CD14-positive monocyte (primary cell): ENCODE data around the gene SNX19. TPM values are rescaled to one million over a fixed set of nuclear protein-coding genes. Genes with fewer than 3 reads are reported as not detected.

Experiments used
- DNase-seq, 3 donors: peaks; one replicate each; pipeline ENCODE4 v3.0.0-alpha.2; 2011 to 2022
- H2AFZ ChIP-seq: 2 replicates; pipeline ENCODE4 v1.6.0; 2012; ENCODE audit warnings: mild to moderate bottlenecking, low read depth, low read length, inconsistent platforms; ENCODE audit not compliant: insufficient read depth, poor library complexity, severe bottlenecking
- H3K27ac ChIP-seq, 2 donors: 1 replicate in 1 of 2; 2 replicates in 1 of 2; pipeline ENCODE4 v1.5.1; 2012 to 2013; ENCODE audit warnings: low read length in 2 of 2, control low read depth in 1 of 2, inconsistent platforms in 1 of 2, low read depth in 1 of 2, mild to moderate bottlenecking in 1 of 2
- H3K27me3 ChIP-seq, 2 donors: one replicate each; pipeline versions ENCODE4 v1.6.0 to v1.6.1; 2011 to 2013; ENCODE audit warnings: low read length in 2 of 2; ENCODE audit not compliant: control insufficient read depth in 2 of 2, insufficient read depth in 2 of 2
- H3K36me3 ChIP-seq, 2 donors: replicated peaks in 1 of 2; 1 replicate in 1 of 2; 2 replicates in 1 of 2; pipeline versions ENCODE4 v1.5.1 to v1.6.1; 2012 to 2013; ENCODE audit warnings: low read length in 2 of 2, control low read depth in 1 of 2, inconsistent platforms in 1 of 2, mild to moderate bottlenecking in 1 of 2; ENCODE audit not compliant: insufficient read depth in 2 of 2, control insufficient read depth in 1 of 2
- H3K4me1 ChIP-seq, 2 donors: 1 replicate in 1 of 2; 2 replicates in 1 of 2; pipeline versions ENCODE4 v1.5.1 to v1.6.1; 2012 to 2013; ENCODE audit warnings: low read length in 2 of 2, control low read depth in 1 of 2, inconsistent platforms in 1 of 2, mild to moderate bottlenecking in 1 of 2, moderate library complexity in 1 of 2; ENCODE audit not compliant: insufficient read depth in 2 of 2, control insufficient read depth in 1 of 2
- H3K4me2 ChIP-seq: replicated peaks from 2 replicates; pipeline ENCODE3; 2012; ENCODE audit warnings: low read length, moderate library complexity, mild to moderate bottlenecking; ENCODE audit not compliant: poor library complexity, severe bottlenecking; ENCODE audit errors: extremely low read depth
- H3K4me3 ChIP-seq, 3 experiments: fragments of 200-600 bp in 1 of 3; sonication (generic) in 1 of 3; replicated peaks in 1 of 3; 1 replicate in 2 of 3; 2 replicates in 1 of 3; pipeline ENCODE4 v1.5.1; 2011 to 2013; ENCODE audit warnings: low read length in 3 of 3, mild to moderate bottlenecking in 3 of 3, control low read depth in 2 of 3, low read depth in 2 of 3, inconsistent platforms in 1 of 3, moderate library complexity in 1 of 3
- H3K79me2 ChIP-seq: 2 replicates; pipeline ENCODE4 v1.6.0; 2012; ENCODE audit warnings: mild to moderate bottlenecking, control low read depth, inconsistent platforms, low read length, moderate library complexity; ENCODE audit not compliant: insufficient read depth
- H3K9ac ChIP-seq: 2 replicates; pipeline ENCODE4 v1.6.0; 2017; ENCODE audit warnings: low read length, mild to moderate bottlenecking; ENCODE audit not compliant: insufficient read depth, poor library complexity, severe bottlenecking
- H3K9me3 ChIP-seq, 2 donors: replicated peaks in 1 of 2; 1 replicate in 1 of 2; 2 replicates in 1 of 2; pipeline versions ENCODE4 v1.5.1 to v1.6.1; 2012 to 2013; ENCODE audit warnings: low read length in 2 of 2, control low read depth in 1 of 2; ENCODE audit not compliant: control insufficient read depth in 1 of 2, insufficient read depth in 1 of 2
- H4K20me1 ChIP-seq: 2 replicates; pipeline ENCODE4 v1.6.0; 2012; ENCODE audit warnings: mild to moderate bottlenecking, low read length, control low read depth, moderate library complexity; ENCODE audit not compliant: insufficient read depth
- H3K27ac Mint-ChIP-seq, 7 donors: one replicate each; pipeline ENCODE4 v1.8.0; 2020; ENCODE audit warnings: mild to moderate bottlenecking in 7 of 7, mixed read lengths in 7 of 7, moderate library complexity in 6 of 7, inconsistent platforms in 2 of 7
- H3K27me3 Mint-ChIP-seq, 3 donors: one replicate each; pipeline ENCODE4 v1.8.0; 2021 to 2022; ENCODE audit warnings: low read depth in 3 of 3, mild to moderate bottlenecking in 3 of 3, mixed read lengths in 3 of 3, moderate library complexity in 3 of 3, inconsistent platforms in 1 of 3
- H3K36me3 Mint-ChIP-seq, 2 donors: one replicate each; pipeline ENCODE4 v1.8.0; 2020; ENCODE audit warnings: mixed read lengths in 2 of 2, inconsistent platforms in 1 of 2, mild to moderate bottlenecking in 1 of 2
- H3K4me1 Mint-ChIP-seq: one replicate; pipeline ENCODE4 v1.8.0; 2020; ENCODE audit warnings: mild to moderate bottlenecking, mixed read lengths
- H3K4me3 Mint-ChIP-seq, 2 donors: one replicate each; pipeline ENCODE4 v1.8.0; 2020; ENCODE audit warnings: mild to moderate bottlenecking in 2 of 2, mixed read lengths in 2 of 2, moderate library complexity in 1 of 2
- H3K9me3 Mint-ChIP-seq, 7 donors: one replicate each; pipeline ENCODE4 v1.8.0; 2020 to 2022; ENCODE audit warnings: mixed read lengths in 7 of 7, mild to moderate bottlenecking in 6 of 7, moderate library complexity in 6 of 7, inconsistent platforms in 2 of 7
- WGBS: methylation state at CpG from one replicate; pipeline ENCODE4 v1.1.5; 2013; ENCODE audit warnings: missing lambda C conversion rate; ENCODE audit not compliant: insufficient coverage; 5-methylcytosine and 5-hydroxymethylcytosine counted together
- intact Hi-C, 2 donors: fragments of 100-400 bp; cut with micrococcal nuclease; formaldehyde crosslinking; loops; one replicate each; pipeline versions ENCODE4 v1.15.0 to v1.15.1; 2023
- polyA plus RNA-seq, 3 donors: library from polyadenylated mRNA; depleted of rRNA in 1 of 3; unstranded in 2 of 3; stranded (reverse) in 1 of 3; fragments of 300-500 nt in 2 of 3; fragments of >200 nt in 1 of 3; fragmentation: Illumina TruSeq in 2 of 3; gene quantifications; 1 replicate in 2 of 3; 2 replicates in 1 of 3; pipeline ENCODE4 v1.2.3, GENCODE V29; 2012 to 2021
- TF ChIP-seq, protein P1 (sequence below): fragments of 200-600 bp; IDR thresholded peaks from one replicate; pipeline ENCODE4 v1.8.0; 2022; ENCODE audit warnings: antibody characterized with exemption, mild to moderate bottlenecking

SNX19 gene
- polyA plus RNA-seq, 3 donors = 13.6 to 23.3 (median 17.6) TPM

DNA sequence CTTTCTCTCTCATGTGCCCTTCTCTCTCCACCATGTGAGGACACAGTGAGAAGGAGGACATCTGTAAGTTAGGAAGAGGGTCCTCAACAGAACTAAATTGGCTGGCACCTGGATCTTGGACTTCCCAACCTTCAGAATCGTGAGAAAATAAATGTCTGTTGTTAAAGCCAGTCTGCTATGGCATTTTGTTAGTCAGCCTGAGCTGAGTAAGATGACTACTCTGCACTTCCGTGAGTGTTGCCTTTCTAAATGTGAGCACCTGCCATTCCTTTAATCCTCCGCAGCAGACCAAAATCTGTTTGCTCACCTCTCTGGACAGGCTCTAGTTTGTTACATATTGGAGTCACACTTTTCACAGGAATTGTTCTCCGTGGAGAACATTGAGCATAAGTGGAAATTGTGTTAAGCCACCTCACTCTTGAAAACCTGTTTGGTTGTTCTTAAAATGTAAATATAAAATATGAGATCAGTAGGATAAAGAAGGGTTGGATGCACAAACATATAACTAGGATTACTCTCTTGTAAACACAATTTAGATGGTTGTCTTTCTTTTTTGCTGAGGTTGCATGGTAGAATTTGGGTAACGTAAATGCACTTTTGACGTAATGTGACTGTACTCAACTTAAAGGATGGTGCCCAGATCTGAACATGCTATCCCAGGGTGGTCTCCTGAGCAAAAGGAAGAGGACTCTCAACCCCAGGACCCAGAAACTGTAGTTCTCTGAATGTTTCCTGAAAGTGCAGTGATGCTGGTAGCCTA lies 65.9 kb downstream of the SNX19 start:
- H3K4me2 ChIP-seq = no peak overlapping the region
- peaks cover 2 to 11% (median 8%) of the 10 kb centered on the region in 3 donors for H3K27me3 Mint-ChIP-seq
- H3K27me3 ChIP-seq = no peaks in the 10 kb centered on the region
- H4K20me1 ChIP-seq = no peaks in the 10 kb centered on the region
- no peaks in the 10 kb centered on the region for H3K36me3 ChIP-seq
- no peak overlapping the region for H3K4me3 ChIP-seq
- no peaks in the 10 kb centered on the region for H3K9me3 ChIP-seq
- H3K27ac ChIP-seq = no peak overlapping the region
- no peak overlapping the region for H3K27ac Mint-ChIP-seq
- DNase-seq = no peak
- no peaks in the 10 kb centered on the region for H3K4me1 ChIP-seq
- TF ChIP-seq, protein P1, sequence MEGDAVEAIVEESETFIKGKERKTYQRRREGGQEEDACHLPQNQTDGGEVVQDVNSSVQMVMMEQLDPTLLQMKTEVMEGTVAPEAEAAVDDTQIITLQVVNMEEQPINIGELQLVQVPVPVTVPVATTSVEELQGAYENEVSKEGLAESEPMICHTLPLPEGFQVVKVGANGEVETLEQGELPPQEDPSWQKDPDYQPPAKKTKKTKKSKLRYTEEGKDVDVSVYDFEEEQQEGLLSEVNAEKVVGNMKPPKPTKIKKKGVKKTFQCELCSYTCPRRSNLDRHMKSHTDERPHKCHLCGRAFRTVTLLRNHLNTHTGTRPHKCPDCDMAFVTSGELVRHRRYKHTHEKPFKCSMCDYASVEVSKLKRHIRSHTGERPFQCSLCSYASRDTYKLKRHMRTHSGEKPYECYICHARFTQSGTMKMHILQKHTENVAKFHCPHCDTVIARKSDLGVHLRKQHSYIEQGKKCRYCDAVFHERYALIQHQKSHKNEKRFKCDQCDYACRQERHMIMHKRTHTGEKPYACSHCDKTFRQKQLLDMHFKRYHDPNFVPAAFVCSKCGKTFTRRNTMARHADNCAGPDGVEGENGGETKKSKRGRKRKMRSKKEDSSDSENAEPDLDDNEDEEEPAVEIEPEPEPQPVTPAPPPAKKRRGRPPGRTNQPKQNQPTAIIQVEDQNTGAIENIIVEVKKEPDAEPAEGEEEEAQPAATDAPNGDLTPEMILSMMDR = no peak
- no peaks in the 10 kb centered on the region for H3K79me2 ChIP-seq
- H3K9ac ChIP-seq = no peak overlapping the region
- 94% methylated on average over 3 of the region's 6 CpGs for WGBS
- no peaks in the 10 kb centered on the region for H3K36me3 Mint-ChIP-seq
- H3K4me3 Mint-ChIP-seq = no peak overlapping the region
- H3K9me3 Mint-ChIP-seq = no peaks in the 10 kb centered on the region
- H2AFZ ChIP-seq = no peak overlapping the region
- no peaks in the 10 kb centered on the region for H3K4me1 Mint-ChIP-seq
- intact Hi-C loops = no loop called here

DNA sequence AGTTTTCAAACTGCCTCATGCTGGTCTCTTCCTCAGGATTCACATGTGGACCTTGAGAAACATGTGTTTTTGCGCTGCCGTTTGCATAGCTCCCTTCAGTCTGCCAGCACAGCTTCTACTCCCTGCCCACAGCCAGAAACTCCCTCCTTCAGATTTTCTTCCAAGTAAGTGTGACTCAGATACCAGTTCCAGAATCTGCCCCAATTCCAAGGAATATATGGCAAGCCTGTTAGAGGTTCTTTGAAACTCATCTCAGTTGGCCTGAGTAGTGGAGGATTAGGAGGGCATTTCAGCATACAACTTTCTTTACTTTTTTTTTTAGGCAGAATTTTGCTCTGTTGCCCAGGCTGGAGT lies 67.1 kb downstream of the SNX19 start:
- H3K4me3 ChIP-seq = no peak overlapping the region
- H3K4me1 ChIP-seq = no peaks in the 10 kb centered on the region
- H3K4me1 Mint-ChIP-seq = no peaks in the 10 kb centered on the region
- no peaks in the 10 kb centered on the region for H3K79me2 ChIP-seq
- H3K27ac ChIP-seq = no peak overlapping the region
- H3K4me3 Mint-ChIP-seq = no peak overlapping the region
- H4K20me1 ChIP-seq = no peaks in the 10 kb centered on the region
- H3K36me3 ChIP-seq = no peaks in the 10 kb centered on the region
- DNase-seq = no peak
- H3K27me3 ChIP-seq = no peaks in the 10 kb centered on the region
- no peaks in the 10 kb centered on the region for H3K36me3 Mint-ChIP-seq
- no peak overlapping the region for H2AFZ ChIP-seq
- no peak overlapping the region for H3K9ac ChIP-seq
- no peaks in the 10 kb centered on the region for H3K9me3 ChIP-seq
- no peak overlapping the region for H3K4me2 ChIP-seq
- TF ChIP-seq, protein P1 = no peak
- H3K27me3 Mint-ChIP-seq = peaks cover 2 to 12% (median 8%) of the 10 kb centered on the region in 3 donors
- intact Hi-C loops = no loop called here
- 94% methylated on average over 2 of the region's 2 CpGs for WGBS
- peaks cover 0 to 3% (median 0%) of the 10 kb centered on the region in 7 donors for H3K9me3 Mint-ChIP-seq
- no peak overlapping the region for H3K27ac Mint-ChIP-seq
